ENCODE data around the gene CDHR1.

Gene CDHR1

GRCh38 chr10:84173501-84173929 is 20.8 kb upstream of the CDHR1 start, which contains the start of gene GPR15LG:
Gene GPR15LG (plus strand): TSS chr10:84173801. CDS start chr10:84173852, 51 bp downstream.
- TF ChIP-seq, protein P1, sequence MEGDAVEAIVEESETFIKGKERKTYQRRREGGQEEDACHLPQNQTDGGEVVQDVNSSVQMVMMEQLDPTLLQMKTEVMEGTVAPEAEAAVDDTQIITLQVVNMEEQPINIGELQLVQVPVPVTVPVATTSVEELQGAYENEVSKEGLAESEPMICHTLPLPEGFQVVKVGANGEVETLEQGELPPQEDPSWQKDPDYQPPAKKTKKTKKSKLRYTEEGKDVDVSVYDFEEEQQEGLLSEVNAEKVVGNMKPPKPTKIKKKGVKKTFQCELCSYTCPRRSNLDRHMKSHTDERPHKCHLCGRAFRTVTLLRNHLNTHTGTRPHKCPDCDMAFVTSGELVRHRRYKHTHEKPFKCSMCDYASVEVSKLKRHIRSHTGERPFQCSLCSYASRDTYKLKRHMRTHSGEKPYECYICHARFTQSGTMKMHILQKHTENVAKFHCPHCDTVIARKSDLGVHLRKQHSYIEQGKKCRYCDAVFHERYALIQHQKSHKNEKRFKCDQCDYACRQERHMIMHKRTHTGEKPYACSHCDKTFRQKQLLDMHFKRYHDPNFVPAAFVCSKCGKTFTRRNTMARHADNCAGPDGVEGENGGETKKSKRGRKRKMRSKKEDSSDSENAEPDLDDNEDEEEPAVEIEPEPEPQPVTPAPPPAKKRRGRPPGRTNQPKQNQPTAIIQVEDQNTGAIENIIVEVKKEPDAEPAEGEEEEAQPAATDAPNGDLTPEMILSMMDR (IDR thresholded peaks at IDR 0.05; ENCODE audit: control insufficient read depth, insufficient read depth, low read depth, low read length, missing control alignments) = no peak
- DNase-seq (ENCODE audit: low read depth) = no peak
- no peak within 1 kb of the TSS for H3K4me3 ChIP-seq (ENCODE audit: control insufficient read depth, low read depth, low read length)

GRCh38 chr10:84175436-84175835 is 18.9 kb upstream of the CDHR1 start:
- DNase-seq (ENCODE audit: low read depth) = no peak
- no peak overlapping the region for H3K4me3 ChIP-seq (ENCODE audit: control insufficient read depth, low read depth, low read length)

DNA sequence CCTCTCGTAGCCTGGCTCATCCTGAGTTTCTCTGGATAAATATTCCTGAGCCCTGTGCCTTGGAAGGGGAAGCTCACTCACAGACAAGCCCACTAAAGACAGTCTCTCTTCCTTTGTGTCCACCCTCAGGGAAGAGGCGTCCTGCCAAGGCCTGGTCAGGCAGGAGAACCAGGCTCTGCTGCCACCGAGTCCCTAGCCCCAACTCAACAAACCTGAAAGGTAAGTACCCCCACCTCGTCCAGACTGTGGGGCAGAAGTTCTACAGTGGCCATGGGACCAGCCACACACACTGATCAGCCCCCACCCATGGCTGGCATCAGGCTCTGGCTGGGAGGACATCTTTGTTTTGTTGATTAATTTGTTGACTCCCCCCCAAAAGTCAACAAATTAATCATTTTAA is 18.0 kb upstream of the CDHR1 start:
- DNase-seq (ENCODE audit: low read depth) = no peak
- TF ChIP-seq, protein P1 (IDR thresholded peaks at IDR 0.05; ENCODE audit: control insufficient read depth, insufficient read depth, low read depth, low read length, missing control alignments) = no peak
- H3K4me3 ChIP-seq (ENCODE audit: control insufficient read depth, low read depth, low read length) = no peak overlapping the region

More at GRCh38 chr10:84175436-84175835, 18.9 kb upstream of the CDHR1 start:
- TF ChIP-seq, protein P1 (IDR thresholded peaks at IDR 0.05; ENCODE audit: control insufficient read depth, insufficient read depth, low read depth, low read length, missing control alignments) = no peak

DNA sequence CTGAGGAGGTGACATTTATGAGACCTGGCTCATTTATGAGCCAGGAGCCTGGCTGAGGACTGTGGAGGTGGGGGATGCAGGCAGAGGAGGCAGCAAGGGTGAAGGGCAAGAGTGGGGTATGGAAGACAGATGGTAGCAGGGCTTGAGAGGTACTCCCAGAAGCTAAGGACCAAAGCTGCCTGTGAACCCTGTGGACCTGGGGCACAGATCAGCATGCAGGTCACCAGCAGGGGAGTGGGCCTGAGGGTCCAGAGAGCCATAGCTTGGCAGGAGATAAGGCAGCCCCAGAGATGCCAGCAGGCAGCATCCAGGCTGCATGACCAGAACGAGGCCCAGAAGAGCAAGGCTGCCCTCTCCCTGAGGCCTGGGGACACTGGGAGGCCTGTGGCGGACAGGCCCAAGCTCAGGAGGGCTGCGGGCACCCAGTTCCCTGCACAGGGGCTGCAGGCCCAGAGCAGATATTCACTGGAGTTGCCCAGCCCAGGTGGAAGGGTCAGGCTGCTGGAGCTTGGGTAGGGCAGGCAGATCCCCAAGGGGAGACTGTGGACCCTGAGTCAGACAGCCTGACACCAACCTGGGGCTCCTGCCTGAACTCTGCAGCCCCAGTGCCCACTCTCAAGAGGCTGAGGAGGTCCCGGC is 17.4 kb upstream of the CDHR1 start:
- no peak overlapping the region for H3K4me3 ChIP-seq (ENCODE audit: control insufficient read depth, low read depth, low read length)
- TF ChIP-seq, protein P1 (IDR thresholded peaks at IDR 0.05; ENCODE audit: control insufficient read depth, insufficient read depth, low read depth, low read length, missing control alignments) = no peak
- DNase-seq (ENCODE audit: low read depth) = no peak

DNA sequence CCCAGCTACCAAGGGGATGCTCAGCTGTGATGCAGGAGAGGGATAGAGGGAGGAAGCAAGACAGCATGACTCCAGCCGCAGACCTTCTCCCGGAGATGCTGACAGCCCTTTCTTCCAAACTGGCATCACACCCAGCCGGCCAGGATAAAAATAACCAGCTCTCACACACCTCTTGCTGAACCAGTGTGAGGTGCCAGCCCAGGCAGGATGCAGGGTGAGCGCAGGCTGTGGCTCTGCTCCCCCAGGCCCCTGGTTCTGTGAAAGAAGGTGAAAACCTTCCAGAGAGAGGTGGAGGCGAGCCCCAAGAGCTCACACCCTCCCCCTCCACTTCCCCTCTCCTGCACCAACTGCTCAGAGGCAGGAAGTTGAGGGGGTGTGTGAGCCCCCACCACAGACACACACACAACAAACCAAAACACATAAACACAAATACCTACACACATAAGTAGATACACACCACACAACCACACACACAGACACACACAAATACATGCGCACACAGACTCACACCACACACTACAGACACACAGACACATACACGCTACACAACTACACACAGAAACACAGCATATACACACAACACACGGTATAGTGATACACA is 16.7 kb upstream of the CDHR1 start:
- no peak overlapping the region for H3K4me3 ChIP-seq (ENCODE audit: control insufficient read depth, low read depth, low read length)
- TF ChIP-seq, protein P1 (IDR thresholded peaks at IDR 0.05; ENCODE audit: control insufficient read depth, insufficient read depth, low read depth, low read length, missing control alignments) = no peak
- DNase-seq (ENCODE audit: low read depth) = no peak

DNA sequence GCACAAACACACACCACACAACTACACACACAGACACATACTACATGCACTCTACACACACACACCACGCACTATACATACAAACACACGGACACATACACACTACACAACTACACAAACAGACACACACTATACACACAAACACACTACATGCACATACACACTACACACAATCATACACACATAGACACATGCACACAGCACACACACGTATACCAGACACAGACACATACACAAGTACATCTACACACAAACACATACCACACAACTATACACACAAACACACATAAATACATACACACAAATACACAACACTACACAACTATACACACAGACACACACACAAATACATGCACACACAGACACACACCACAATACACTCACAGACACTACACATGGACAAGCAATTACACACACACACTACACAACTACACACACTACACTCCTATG is 16.2 kb upstream of the CDHR1 start:
- TF ChIP-seq, protein P1 (IDR thresholded peaks at IDR 0.05; ENCODE audit: control insufficient read depth, insufficient read depth, low read depth, low read length, missing control alignments) = no peak
- DNase-seq (ENCODE audit: low read depth) = no peak
- no peak overlapping the region for H3K4me3 ChIP-seq (ENCODE audit: control insufficient read depth, low read depth, low read length)
